ENCODE measurements around the gene MRC1. TPM values are rescaled to one million over a fixed set of nuclear protein-coding genes. Genes with fewer than 3 reads are reported as not detected.

The MRC1 gene
- polyA plus RNA-seq, 2 of the 4 experiments (the other 2 are of a cell fraction) = not detected

DNA sequence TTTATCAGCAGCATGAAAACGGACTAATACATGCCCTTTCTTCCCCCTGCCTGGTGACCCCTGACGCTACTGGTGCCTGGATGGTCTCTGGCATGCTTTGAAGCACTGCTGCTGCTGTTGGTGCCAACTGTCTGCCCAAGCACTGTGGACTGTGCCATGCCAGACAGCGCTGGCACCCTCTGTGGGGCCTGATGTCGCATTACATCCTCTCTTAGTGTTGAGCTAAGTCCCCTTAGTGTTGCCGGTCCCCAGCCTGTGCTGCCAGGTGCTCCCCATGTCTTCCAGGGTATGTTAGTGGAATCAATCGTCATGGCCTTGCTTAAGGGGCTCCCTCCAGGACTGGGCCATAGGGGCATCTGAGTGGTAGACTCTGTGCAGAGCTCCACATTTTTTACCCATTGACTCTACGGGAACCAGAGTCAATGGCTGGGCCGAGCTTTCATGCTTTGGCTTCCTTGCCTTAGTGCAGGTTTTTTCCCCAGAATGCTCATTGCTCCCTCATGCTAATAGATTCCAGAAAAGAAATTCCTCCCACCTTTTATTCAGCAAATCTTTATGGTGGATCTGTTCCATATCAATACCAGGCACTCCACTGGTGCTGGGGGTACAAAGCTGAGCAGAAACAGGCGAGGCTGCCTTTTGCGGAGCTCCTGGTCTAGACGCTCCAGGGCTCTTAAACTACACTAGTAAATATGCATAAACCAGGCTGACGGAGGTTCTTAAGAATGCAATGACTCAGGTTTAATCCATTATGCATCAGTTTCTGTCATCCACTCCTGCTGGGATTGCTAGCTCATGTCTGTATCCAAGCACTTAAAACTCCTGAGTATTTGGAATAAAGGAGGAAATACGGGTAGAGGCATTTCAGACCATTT, 21.8 kb upstream of the MRC1 start:
- peak overlapping the region; percentile 63 for H3K4me2 ChIP-seq
- DNase-seq (ENCODE audit: low read depth in 1 of 2, low spot score in 1 of 2) (peak in 1 of 2 experiments; percentile 89), ATAC-seq (peak; percentile 86 to 88), FAIRE-seq (no peak)
- peak overlapping the region; percentile 73 to 89 for H3K27ac ChIP-seq
- CTCF ChIA-PET = interaction anchor here (1.0 to 1.7 kb wide), 4 partner anchors 26 to 375 kb away, joined by 3 to 4 read pairs (median 3); no protein-coding TSS in a partner anchor
- H3K4me1 ChIP-seq = peaks cover 79% of the 10 kb centered on the region
- POLR2A ChIA-PET = no interaction called here
- 47% methylated on average over 12 of the region's 13 CpGs for WGBS (ENCODE audit: missing lambda C conversion rate)
- no peaks in the 10 kb centered on the region for H3K9me3 ChIP-seq
- H3K4me3 ChIP-seq = 0 out of 3 replicates have a peak overlapping the region, but pooled peaks have one; percentile 7
- TF ChIP-seq SREBF2 (IDR thresholded peaks at IDR 0.05) (no peak), ESRRA (IDR thresholded peaks at IDR 0.05; ENCODE audit: borderline replicate concordance, low read length) (no peak), GATA3 (IDR thresholded peaks at IDR 0.05; ENCODE audit: borderline replicate concordance) (peak; percentile 68; the same call in 1 of the 2 replicates), CHD2 (IDR thresholded peaks at IDR 0.05; ENCODE audit: low read length, partially characterized antibody) (no peak), POLR2AphosphoS2 (conservative IDR thresholded peaks at IDR 0.05; ENCODE audit: low read length) (no peak), EHMT2 (IDR thresholded peaks at IDR 0.05; ENCODE audit: low read depth) (no peak), SMC3 (IDR thresholded peaks at IDR 0.05) (peak; percentile 24; the same call in 2 of the 3 replicates), KDM1A (IDR thresholded peaks at IDR 0.05; ENCODE audit: low read depth) (no peak), HOXB5 (CRISPR knock-in tag; IDR thresholded peaks at IDR 0.05) (no peak), CEBPB (IDR thresholded peaks at IDR 0.05) (0 out of 4 replicates have a peak, but pooled peaks of 1 of the 2 experiments have one; percentile 30), TP53 (CRISPR knock-in tag; IDR thresholded peaks at IDR 0.05) (no peak), MAFK (IDR thresholded peaks at IDR 0.05; ENCODE audit: partially characterized antibody) (peak; percentile 58), JUN (IDR thresholded peaks at IDR 0.05) (peak in 1 of 2 experiments; percentile 44; a peak in 2 of 5 replicates), NR3C1 (IDR thresholded peaks at IDR 0.05) (no peak), FOSL2 (IDR thresholded peaks at IDR 0.05) (peak; percentile 62), FOSL2 (CRISPR knock-in tag; IDR thresholded peaks at IDR 0.05) (peak; percentile 77), PHF8 (IDR thresholded peaks at IDR 0.05; ENCODE audit: borderline replicate concordance, low read depth) (no peak), EP300 (IDR thresholded peaks at IDR 0.05) (peak in 1 of 2 experiments; percentile 26; a peak in 2 of 5 replicates), KDM5A (IDR thresholded peaks at IDR 0.05) (no peak), RNF2 (IDR thresholded peaks at IDR 0.05; ENCODE audit: borderline replicate concordance, low read depth) (no peak), JUNB (IDR thresholded peaks at IDR 0.05) (peak; percentile 62), ZSCAN20 (CRISPR knock-in tag; IDR thresholded peaks at IDR 0.05) (no peak)
- TF ChIP-seq, protein P1, sequence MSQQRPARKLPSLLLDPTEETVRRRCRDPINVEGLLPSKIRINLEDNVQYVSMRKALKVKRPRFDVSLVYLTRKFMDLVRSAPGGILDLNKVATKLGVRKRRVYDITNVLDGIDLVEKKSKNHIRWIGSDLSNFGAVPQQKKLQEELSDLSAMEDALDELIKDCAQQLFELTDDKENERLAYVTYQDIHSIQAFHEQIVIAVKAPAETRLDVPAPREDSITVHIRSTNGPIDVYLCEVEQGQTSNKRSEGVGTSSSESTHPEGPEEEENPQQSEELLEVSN (IDR thresholded peaks at IDR 0.05; ENCODE audit: borderline replicate concordance, low read depth) = no peak
- TF ChIP-seq, protein P2, sequence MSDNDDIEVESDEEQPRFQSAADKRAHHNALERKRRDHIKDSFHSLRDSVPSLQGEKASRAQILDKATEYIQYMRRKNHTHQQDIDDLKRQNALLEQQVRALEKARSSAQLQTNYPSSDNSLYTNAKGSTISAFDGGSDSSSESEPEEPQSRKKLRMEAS (IDR thresholded peaks at IDR 0.05) = peak; percentile 36; the same call in 1 of the 2 replicates
- TF ChIP-seq, protein P3, sequence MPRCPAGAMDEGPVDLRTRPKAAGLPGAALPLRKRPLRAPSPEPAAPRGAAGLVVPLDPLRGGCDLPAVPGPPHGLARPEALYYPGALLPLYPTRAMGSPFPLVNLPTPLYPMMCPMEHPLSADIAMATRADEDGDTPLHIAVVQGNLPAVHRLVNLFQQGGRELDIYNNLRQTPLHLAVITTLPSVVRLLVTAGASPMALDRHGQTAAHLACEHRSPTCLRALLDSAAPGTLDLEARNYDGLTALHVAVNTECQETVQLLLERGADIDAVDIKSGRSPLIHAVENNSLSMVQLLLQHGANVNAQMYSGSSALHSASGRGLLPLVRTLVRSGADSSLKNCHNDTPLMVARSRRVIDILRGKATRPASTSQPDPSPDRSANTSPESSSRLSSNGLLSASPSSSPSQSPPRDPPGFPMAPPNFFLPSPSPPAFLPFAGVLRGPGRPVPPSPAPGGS (IDR thresholded peaks at IDR 0.05) = 0 out of 3 replicates have a peak, but pooled peaks have one; percentile 19
- TF ChIP-seq, protein P4, sequence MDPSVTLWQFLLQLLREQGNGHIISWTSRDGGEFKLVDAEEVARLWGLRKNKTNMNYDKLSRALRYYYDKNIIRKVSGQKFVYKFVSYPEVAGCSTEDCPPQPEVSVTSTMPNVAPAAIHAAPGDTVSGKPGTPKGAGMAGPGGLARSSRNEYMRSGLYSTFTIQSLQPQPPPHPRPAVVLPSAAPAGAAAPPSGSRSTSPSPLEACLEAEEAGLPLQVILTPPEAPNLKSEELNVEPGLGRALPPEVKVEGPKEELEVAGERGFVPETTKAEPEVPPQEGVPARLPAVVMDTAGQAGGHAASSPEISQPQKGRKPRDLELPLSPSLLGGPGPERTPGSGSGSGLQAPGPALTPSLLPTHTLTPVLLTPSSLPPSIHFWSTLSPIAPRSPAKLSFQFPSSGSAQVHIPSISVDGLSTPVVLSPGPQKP (IDR thresholded peaks at IDR 0.05; ENCODE audit: low read depth, low read length) = no peak
- TF ChIP-seq, protein P5, sequence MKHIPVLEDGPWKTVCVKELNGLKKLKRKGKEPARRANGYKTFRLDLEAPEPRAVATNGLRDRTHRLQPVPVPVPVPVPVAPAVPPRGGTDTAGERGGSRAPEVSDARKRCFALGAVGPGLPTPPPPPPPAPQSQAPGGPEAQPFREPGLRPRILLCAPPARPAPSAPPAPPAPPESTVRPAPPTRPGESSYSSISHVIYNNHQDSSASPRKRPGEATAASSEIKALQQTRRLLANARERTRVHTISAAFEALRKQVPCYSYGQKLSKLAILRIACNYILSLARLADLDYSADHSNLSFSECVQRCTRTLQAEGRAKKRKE (CRISPR knock-in tag; IDR thresholded peaks at IDR 0.05; ENCODE audit: low read depth) = no peak
- TF ChIP-seq, protein P6, sequence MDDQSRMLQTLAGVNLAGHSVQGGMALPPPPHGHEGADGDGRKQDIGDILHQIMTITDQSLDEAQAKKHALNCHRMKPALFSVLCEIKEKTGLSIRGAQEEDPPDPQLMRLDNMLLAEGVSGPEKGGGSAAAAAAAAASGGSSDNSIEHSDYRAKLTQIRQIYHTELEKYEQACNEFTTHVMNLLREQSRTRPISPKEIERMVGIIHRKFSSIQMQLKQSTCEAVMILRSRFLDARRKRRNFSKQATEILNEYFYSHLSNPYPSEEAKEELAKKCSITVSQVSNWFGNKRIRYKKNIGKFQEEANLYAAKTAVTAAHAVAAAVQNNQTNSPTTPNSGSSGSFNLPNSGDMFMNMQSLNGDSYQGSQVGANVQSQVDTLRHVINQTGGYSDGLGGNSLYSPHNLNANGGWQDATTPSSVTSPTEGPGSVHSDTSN (IDR thresholded peaks at IDR 0.05) = no peak
- TF ChIP-seq, protein P7, sequence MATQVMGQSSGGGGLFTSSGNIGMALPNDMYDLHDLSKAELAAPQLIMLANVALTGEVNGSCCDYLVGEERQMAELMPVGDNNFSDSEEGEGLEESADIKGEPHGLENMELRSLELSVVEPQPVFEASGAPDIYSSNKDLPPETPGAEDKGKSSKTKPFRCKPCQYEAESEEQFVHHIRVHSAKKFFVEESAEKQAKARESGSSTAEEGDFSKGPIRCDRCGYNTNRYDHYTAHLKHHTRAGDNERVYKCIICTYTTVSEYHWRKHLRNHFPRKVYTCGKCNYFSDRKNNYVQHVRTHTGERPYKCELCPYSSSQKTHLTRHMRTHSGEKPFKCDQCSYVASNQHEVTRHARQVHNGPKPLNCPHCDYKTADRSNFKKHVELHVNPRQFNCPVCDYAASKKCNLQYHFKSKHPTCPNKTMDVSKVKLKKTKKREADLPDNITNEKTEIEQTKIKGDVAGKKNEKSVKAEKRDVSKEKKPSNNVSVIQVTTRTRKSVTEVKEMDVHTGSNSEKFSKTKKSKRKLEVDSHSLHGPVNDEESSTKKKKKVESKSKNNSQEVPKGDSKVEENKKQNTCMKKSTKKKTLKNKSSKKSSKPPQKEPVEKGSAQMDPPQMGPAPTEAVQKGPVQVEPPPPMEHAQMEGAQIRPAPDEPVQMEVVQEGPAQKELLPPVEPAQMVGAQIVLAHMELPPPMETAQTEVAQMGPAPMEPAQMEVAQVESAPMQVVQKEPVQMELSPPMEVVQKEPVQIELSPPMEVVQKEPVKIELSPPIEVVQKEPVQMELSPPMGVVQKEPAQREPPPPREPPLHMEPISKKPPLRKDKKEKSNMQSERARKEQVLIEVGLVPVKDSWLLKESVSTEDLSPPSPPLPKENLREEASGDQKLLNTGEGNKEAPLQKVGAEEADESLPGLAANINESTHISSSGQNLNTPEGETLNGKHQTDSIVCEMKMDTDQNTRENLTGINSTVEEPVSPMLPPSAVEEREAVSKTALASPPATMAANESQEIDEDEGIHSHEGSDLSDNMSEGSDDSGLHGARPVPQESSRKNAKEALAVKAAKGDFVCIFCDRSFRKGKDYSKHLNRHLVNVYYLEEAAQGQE (IDR thresholded peaks at IDR 0.05) = no peak
